ENCODE results near the gene PPP4R4. TPM values are rescaled to one million over a fixed set of nuclear protein-coding genes. Genes with fewer than 3 reads are reported as not detected.

The PPP4R4 gene
- total RNA-seq, 1 donor from 2014 or later, result 25.5 TPM

DNA sequence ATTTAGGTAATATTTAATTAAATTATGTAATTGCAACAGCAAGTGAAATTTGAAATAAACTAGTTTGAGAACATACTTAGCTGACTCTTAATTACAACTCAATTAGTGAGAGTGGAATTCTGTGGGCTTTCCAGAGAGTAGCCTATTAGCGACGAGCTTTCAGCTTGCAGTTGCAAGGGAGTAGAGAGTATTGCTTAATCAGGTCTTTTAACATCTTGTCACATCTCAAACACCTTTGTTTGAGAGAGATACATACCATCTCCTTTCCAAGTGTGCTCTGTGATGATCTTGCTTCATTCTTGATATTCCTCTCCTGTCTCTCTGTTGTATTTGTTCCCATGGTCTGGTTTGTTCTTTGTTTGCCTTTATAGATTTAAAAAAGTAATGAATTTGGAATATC lies 7.7 kb downstream of the PPP4R4 start:
- TF ChIP-seq EZH2 (IDR thresholded peaks at IDR 0.05) (no peak), EZH2phosphoT487 (IDR thresholded peaks at IDR 0.05) (no peak)
- TF ChIP-seq, protein P1, sequence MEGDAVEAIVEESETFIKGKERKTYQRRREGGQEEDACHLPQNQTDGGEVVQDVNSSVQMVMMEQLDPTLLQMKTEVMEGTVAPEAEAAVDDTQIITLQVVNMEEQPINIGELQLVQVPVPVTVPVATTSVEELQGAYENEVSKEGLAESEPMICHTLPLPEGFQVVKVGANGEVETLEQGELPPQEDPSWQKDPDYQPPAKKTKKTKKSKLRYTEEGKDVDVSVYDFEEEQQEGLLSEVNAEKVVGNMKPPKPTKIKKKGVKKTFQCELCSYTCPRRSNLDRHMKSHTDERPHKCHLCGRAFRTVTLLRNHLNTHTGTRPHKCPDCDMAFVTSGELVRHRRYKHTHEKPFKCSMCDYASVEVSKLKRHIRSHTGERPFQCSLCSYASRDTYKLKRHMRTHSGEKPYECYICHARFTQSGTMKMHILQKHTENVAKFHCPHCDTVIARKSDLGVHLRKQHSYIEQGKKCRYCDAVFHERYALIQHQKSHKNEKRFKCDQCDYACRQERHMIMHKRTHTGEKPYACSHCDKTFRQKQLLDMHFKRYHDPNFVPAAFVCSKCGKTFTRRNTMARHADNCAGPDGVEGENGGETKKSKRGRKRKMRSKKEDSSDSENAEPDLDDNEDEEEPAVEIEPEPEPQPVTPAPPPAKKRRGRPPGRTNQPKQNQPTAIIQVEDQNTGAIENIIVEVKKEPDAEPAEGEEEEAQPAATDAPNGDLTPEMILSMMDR (IDR thresholded peaks at IDR 0.05), result no peak
- H3K9me3 ChIP-seq (ENCODE audit: low read depth), result no peaks in the 10 kb centered on the region

DNA sequence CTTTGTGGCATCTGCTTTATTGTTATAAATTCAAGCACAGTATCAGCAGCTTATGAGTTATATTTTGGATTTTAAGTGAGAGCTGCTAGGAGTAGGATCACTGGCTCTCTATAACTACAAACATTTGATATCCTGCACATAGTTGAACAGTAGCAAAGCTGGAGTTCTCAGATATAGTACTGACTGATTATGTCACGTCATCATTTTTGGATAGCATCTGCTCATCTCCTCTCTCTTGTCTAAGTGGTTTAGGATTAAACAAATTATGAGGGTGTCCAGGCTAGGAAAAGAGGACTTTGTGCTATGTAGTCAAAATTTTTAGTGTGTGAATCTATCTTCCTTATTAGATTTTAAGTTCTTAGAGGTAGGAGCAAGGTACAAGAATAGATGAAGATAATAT lies 18.4 kb downstream of the PPP4R4 start:
- Histone ChIP-seq H3F3A (ENCODE audit: low read depth) (no peaks in the 10 kb centered on the region), H3K4me3 (no peak overlapping the region), H3K4me2 (no peak overlapping the region), H3K27me3 (no peaks in the 10 kb centered on the region), H4K20me1 (ENCODE audit: low read depth) (no peaks in the 10 kb centered on the region), H3K9me3 (ENCODE audit: low read depth) (no peaks in the 10 kb centered on the region), H3K27ac (no peak overlapping the region), H3K36me3 (no peaks in the 10 kb centered on the region), H3K79me2 (ENCODE audit: low read depth) (peaks cover 51% of the 10 kb centered on the region), H3K9ac (no peak overlapping the region), H3K4me1 (no peaks in the 10 kb centered on the region), H2AFZ (replicated peaks) (no peak overlapping the region)
- no peak overlapping the region for H3K4me3 Mint-ChIP-seq
- no peaks in the 10 kb centered on the region for H3K4me1 Mint-ChIP-seq
- H3K27ac Mint-ChIP-seq, result no peak overlapping the region
- no peak for TF ChIP-seq EZH2 (IDR thresholded peaks at IDR 0.05)
- TF ChIP-seq, protein P1 (IDR thresholded peaks at IDR 0.05), result no peak
- TF ChIP-seq EZH2phosphoT487 (IDR thresholded peaks at IDR 0.05), result no peak
- peaks cover 9% of the 10 kb centered on the region for H3K9me3 Mint-ChIP-seq
- H3K27me3 Mint-ChIP-seq (ENCODE audit: insufficient read depth, low read depth), result no peaks in the 10 kb centered on the region
- no peaks in the 10 kb centered on the region for H3K36me3 Mint-ChIP-seq
- no peak for DNase-seq (ENCODE audit: low spot score)

More for the DNA sequence above, 7.7 kb downstream of the PPP4R4 start:
- Histone ChIP-seq H3K9ac (no peak overlapping the region), H3K27ac (no peak overlapping the region), H3K4me2 (no peak overlapping the region), H3K27me3 (no peaks in the 10 kb centered on the region), H3F3A (ENCODE audit: low read depth) (peaks cover 16% of the 10 kb centered on the region), H3K79me2 (ENCODE audit: low read depth) (peaks cover 78% of the 10 kb centered on the region), H3K36me3 (no peaks in the 10 kb centered on the region), H4K20me1 (ENCODE audit: low read depth) (peaks cover 15% of the 10 kb centered on the region), H3K4me1 (peaks cover 30% of the 10 kb centered on the region), H3K4me3 (no peak overlapping the region), H2AFZ (replicated peaks) (no peak overlapping the region)
- Mint-ChIP-seq H3K4me1 (peaks cover 7% of the 10 kb centered on the region), H3K27me3 (ENCODE audit: insufficient read depth, low read depth) (no peaks in the 10 kb centered on the region), H3K4me3 (no peak overlapping the region), H3K36me3 (no peaks in the 10 kb centered on the region), H3K27ac (no peak overlapping the region), H3K9me3 (no peaks in the 10 kb centered on the region)
- no peak for DNase-seq (ENCODE audit: low spot score)

DNA sequence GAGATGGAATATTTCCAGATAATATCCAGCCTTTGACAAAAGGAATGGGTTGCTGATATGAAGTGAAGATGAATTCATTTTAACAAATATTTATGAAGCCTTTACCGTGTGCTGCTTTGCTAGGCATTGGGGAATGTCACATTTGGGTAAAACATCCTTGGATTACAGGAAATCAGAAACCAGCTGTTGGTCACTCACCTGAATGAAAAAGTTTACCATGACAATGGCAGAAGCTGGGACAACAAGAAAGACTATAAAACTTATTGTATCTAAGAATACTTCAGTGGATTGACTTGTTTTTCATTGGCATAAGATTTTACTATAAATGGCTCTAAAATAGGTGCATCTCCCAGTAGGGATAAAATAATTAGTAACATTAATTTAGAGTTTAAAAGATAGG lies 19.7 kb downstream of the PPP4R4 start:
- no peaks in the 10 kb centered on the region for H3K36me3 Mint-ChIP-seq
- H3K9me3 ChIP-seq (ENCODE audit: low read depth), result no peaks in the 10 kb centered on the region
- no peaks in the 10 kb centered on the region for H3K27me3 Mint-ChIP-seq (ENCODE audit: insufficient read depth, low read depth)
- H3K27me3 ChIP-seq, result no peaks in the 10 kb centered on the region
- TF ChIP-seq EZH2 (IDR thresholded peaks at IDR 0.05) (no peak), EZH2phosphoT487 (IDR thresholded peaks at IDR 0.05) (no peak)
- TF ChIP-seq, protein P1 (IDR thresholded peaks at IDR 0.05), result no peak
- H3K36me3 ChIP-seq, result no peaks in the 10 kb centered on the region
- no peak overlapping the region for H3K27ac ChIP-seq
- no peaks in the 10 kb centered on the region for H4K20me1 ChIP-seq (ENCODE audit: low read depth)
- H2AFZ ChIP-seq (replicated peaks), result no peak overlapping the region
- H3K4me1 Mint-ChIP-seq, result no peaks in the 10 kb centered on the region
- no peak overlapping the region for H3K4me2 ChIP-seq
- no peaks in the 10 kb centered on the region for H3K4me1 ChIP-seq
- H3K4me3 Mint-ChIP-seq, result no peak overlapping the region
- H3F3A ChIP-seq (ENCODE audit: low read depth), result no peaks in the 10 kb centered on the region
- H3K79me2 ChIP-seq (ENCODE audit: low read depth), result peaks cover 53% of the 10 kb centered on the region
- peaks cover 9% of the 10 kb centered on the region for H3K9me3 Mint-ChIP-seq
- no peak overlapping the region for H3K9ac ChIP-seq
- no peak for DNase-seq (ENCODE audit: low spot score)
- H3K27ac Mint-ChIP-seq, result no peak overlapping the region
- H3K4me3 ChIP-seq, result no peak overlapping the region
